GM21381 (cell line): ENCODE measurements around the gene STRBP.
"Not testable (repeated sequence)": the region's sequence is repeated elsewhere in the genome, so short reads cannot be mapped to it uniquely, and the experiment has no call there.

Experiments
- ATAC-seq: cut with Tn5 transposase; IDR thresholded peaks from one replicate; pipeline ENCODE4 v1.9.1; 2021; ENCODE audit warnings: mild to moderate bottlenecking, moderate library complexity; ENCODE audit not compliant: unreplicated experiment

Gene STRBP

GRCh38 chr9:123251324-123251723, 17.1 kb downstream of the STRBP start:
- ATAC-seq: no peak

DNA sequence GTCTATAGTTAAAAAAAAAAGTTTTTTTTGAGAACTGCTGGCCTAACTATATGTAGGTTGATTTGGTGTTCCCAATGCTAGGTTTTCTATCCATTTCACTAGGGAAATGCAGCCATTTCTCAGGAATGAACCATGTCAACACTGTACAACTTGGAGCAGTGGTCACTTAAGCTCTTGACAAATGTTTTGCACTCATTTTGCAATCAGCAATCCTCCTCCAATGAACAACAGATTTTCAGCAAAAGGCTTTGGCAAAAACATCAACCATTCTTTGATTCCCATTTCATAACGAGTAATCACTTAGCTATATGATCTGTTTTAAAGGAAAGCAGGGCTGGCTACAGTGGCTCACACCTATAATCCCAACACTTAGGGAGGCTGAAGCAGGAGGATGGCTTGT, 17.9 kb downstream of the STRBP start:
- no peak for ATAC-seq

DNA sequence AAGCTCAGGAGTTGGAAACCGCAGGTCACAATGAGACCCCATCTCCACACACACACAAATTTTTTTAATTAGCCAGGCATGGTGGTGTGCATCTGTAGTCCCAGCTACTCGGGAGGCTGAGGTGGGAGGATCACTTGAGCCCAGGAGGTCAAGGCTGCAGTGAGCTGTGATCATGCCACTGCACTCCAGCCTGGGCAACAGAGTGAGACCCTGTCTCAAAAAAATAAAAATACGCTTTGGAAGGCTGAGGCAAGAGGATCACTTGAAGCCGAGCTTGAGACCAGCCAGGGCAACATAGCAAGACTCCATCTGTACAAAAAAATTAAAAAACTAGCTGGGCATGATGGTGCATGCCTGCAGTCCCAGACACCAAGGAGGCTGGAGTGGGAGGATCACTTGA, 19.2 kb downstream of the STRBP start:
- not testable (repeated sequence) for ATAC-seq

DNA sequence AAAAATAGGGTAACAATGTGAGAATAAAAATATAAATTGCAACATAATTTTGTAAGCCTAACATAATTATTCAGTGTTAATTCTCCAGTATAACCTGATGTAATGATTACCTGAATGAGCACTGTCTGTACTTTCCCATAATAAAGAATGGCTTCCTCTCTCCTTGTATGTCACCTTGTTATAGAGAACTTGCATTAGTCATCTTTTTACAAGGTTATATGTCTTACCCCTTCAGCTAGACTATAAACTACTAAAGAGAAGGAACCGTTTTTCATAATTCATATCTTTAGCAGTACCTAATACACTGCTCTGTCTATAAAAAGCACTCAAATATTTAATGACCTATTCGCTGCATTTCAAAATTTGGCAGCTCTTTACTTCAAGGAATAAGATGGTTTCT, 19.8 kb downstream of the STRBP start:
- no peak for ATAC-seq

GRCh38 chr9:123246534-123246933, 21.9 kb downstream of the STRBP start:
- ATAC-seq: no peak

GRCh38 chr9:123239726-123240125, 28.7 kb downstream of the STRBP start:
- no peak for ATAC-seq

DNA sequence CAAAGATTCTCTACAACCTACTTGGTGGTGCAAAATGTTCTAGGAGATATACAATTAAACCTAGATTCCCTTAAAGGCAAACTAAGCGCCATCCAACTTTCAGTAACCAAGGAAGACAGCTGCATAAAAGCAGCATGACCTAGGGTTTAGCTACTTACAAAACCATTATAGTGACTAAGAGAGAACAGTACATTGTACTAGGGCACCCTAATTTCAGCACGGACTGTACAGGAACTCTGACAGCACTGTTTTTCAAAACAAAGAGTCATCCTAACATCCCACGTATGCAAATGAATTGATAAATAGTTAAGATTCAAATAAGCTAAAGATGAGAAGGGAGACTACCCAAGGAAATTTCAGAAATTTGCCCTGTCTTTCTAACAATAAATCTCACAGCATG, 30.0 kb downstream of the STRBP start:
- no peak for ATAC-seq

GRCh38 chr9:123237220-123237619, 31.2 kb downstream of the STRBP start:
- no peak for ATAC-seq

GRCh38 chr9:123235448-123235847, 32.9 kb downstream of the STRBP start:
- ATAC-seq: no peak

- ATAC-seq: peak; percentile 51
Observed at GRCh38 chr9:123234853-123235252, 33.5 kb downstream of the STRBP start.

GRCh38 chr9:123232332-123232731, 36.1 kb downstream of the STRBP start:
- no peak for ATAC-seq

DNA sequence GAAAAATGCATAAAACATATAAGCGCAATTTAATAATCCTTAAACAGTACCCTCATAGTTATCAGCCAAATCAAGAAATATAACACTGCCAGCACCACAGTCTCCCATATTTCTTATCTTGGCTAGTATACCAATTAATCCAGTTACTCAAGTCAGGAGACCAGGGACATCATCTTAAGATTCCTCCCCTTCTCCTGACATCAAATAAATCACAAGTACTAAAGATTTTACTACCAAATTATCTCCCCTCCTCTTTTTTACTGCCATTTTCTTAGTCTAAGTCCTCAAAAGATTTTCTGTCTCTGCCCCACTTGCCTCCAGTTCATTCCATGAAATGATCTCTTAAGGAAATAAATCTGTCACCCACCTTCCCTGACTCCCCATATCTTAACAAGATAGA, 37.0 kb downstream of the STRBP start:
- ATAC-seq: no peak

- ATAC-seq: no peak
Observed at GRCh38 chr9:123228967-123229366, 39.4 kb downstream of the STRBP start.

GRCh38 chr9:123225995-123226394, 42.4 kb downstream of the STRBP start:
- no peak for ATAC-seq

DNA sequence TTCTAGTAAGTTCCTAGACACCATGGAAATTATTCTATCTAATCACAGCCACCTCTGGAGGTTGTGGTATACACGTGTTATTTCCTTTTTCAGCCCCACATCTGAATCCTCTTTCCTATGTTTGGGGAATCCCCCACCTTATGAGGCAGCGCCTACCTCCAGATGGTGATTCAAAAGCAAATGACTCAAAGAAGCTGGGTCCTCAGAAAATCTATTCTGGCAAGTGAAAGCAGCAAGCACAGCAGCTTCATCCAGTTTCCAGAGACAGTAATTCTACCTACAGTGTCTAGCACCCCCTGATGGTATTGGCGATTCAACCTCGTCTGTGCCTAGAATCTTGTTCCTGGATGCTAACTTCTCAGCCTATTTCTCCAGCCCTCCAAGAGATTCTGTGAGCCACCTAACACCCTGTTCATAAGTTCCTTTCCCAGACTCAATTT, 43.0 kb downstream of the STRBP start:
- ATAC-seq: peak; percentile 90

DNA sequence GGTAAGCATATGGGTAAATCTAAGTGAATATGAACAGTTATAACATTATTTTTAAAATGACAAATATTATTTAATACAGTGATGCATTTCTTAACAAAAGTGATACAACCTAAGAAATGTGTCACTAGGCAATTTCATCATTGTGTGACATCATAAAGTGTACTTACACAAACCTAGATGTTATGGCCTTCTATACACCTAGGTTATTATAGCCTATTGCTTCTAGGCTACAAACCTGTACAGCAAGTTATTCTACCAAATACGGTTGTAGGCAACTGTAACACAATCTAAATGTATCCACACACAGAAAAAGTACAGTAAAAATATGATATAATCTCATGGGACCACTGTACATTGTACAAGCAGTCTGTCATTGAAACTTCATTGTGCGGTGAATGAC, 48.3 kb downstream of the STRBP start:
- no peak for ATAC-seq

GRCh38 chr9:123218831-123219230, 49.6 kb downstream of the STRBP start:
- no peak for ATAC-seq

DNA sequence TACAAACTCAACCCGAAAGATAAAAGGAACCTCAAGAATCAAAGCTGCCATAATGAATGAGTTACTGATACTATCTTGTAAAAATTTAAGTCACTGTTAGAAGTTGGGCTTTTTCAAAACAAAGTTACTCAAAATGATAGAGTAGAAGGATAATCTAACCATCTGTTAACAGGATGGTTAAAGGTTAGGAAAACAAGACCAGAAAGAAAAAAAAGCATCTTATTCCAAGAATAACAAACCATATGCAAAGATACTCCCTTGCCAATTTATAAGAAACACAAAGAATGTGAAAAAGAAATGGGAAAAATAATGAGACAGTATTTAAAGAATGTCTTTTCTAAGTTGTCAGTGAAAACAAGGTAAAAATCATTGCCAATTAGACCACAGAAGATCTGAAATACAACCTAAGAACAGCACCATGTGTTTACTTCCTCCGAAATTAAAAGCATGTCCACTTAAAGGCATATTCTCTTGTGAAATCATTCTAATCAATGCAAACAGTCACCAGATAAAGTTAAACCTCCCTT, 51.2 kb downstream of the STRBP start:
- no peak for ATAC-seq

DNA sequence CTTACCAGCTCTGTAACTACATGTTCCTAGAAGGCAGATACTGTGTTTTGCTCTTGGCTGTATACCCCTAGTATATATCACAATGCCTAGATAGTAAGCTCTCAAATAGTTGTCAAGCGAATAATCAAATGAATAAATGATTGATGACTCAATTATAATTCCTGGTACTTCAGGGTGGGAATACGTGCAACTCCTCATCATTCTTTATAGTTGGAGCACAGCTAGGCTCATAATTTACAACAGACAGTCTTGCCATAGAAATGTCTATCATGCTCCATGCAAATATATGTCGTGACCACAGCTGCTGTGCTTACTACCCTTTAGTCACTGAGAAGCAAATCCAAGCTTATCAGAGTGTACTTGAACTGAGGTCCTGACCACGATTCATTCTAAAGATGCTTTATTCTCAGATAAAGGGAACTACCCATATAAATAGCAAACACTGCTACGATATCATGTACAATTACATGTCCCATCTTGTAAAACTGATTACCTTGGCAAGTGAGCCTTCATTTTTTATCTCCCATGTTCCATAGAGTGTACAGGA, 52.1 kb downstream of the STRBP start:
- no peak for ATAC-seq

GRCh38 chr9:123211081-123211480, 57.3 kb downstream of the STRBP start:
- ATAC-seq: no peak

DNA sequence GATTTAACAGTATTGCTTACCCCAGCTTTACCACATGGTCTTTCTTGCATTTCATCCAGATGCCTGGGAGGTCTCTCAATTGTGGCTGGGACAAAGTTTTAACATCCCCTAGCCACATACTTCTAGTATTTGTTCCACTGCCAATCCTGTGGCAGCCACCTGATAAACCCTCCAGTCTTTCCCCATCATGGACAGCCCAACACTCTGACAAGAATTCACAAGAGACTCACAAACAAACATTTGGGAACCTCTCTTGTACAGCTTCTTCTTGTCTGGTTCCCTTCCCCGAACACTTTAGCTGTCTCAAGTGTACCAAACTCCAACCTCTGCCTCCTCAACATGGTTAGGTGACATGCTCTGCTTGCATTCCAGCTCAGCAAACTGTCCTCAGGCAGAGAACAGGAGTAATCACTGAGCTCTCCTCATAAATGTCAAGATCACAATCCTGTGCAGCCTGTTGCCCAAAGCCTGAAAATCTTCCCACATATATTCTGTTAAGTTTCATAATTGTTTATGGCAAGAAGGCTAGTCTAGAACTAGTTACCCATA, 59.7 kb downstream of the STRBP start:
- ATAC-seq: no peak

GRCh38 chr9:123206065-123206464, 62.3 kb downstream of the STRBP start:
- no peak for ATAC-seq

DNA sequence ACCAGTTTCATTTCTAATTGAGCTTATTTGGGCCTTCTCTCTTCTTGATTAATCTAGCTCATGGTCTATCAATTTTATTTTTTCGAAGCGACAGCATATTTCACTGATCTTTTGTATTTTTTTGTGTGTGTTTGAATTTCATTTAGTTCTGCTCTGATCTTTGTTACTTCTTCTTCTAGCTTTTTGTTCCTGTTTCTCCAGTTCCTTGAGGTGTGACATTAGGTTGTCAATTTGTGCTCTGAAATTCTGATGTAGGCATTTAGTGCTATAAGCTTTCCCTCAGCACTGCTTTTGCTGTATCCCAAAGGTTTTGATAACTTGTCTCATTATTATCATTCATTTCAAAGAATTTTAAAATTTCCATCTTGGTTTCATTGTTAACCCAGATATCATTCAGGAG, 67.3 kb downstream of the STRBP start:
- ATAC-seq: no peak
